DOHH2 (cell line): ENCODE measurements around the gene GYPC.

Source experiments
- EZH2phosphoT487 ChIP-seq: fragments of 200-600 bp; sonication (generic); IDR thresholded peaks from 2 replicates; pipeline ENCODE4 v1.6.1; 2017; ENCODE audit warnings: borderline replicate concordance, mild to moderate bottlenecking, antibody characterized with exemption, low read length, moderate library complexity, mixed read lengths
- TF ChIP-seq, protein P1 (sequence below): fragments of 200-600 bp; sonication (generic); IDR thresholded peaks from one replicate; pipeline ENCODE4 v1.5.1; 2014; ENCODE audit warnings: antibody characterized with exemption, mild to moderate bottlenecking, low read depth, low read length; ENCODE audit not compliant: poor library complexity, severe bottlenecking

- TF ChIP-seq, protein P1, sequence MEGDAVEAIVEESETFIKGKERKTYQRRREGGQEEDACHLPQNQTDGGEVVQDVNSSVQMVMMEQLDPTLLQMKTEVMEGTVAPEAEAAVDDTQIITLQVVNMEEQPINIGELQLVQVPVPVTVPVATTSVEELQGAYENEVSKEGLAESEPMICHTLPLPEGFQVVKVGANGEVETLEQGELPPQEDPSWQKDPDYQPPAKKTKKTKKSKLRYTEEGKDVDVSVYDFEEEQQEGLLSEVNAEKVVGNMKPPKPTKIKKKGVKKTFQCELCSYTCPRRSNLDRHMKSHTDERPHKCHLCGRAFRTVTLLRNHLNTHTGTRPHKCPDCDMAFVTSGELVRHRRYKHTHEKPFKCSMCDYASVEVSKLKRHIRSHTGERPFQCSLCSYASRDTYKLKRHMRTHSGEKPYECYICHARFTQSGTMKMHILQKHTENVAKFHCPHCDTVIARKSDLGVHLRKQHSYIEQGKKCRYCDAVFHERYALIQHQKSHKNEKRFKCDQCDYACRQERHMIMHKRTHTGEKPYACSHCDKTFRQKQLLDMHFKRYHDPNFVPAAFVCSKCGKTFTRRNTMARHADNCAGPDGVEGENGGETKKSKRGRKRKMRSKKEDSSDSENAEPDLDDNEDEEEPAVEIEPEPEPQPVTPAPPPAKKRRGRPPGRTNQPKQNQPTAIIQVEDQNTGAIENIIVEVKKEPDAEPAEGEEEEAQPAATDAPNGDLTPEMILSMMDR: no peak
- TF ChIP-seq EZH2phosphoT487: no peak
Measured at GRCh38 chr2:126729896-126730295, 73.9 kb downstream of the GYPC start.
